ENCODE data around the gene TNFSF13B. TPM values are rescaled to one million over a fixed set of nuclear protein-coding genes. Genes with fewer than 3 reads are reported as not detected.

Gene TNFSF13B
- total RNA-seq, 4 donors from 2014 or later, result 0.31 to 2.2 (median 0.62) TPM; not detected in 1

GRCh38 chr13:108289819-108290218 is 20.3 kb downstream of the TNFSF13B start:
- H3K4me3 ChIP-seq, result no peak overlapping the region
- no peaks in the 10 kb centered on the region for H3K4me1 ChIP-seq
- no peak overlapping the region for H3K27ac ChIP-seq
- H3K27me3 ChIP-seq, result no peaks in the 10 kb centered on the region
- no peak for TF ChIP-seq POLR2A (IDR thresholded peaks at IDR 0.05)
- TF ChIP-seq, protein P1, sequence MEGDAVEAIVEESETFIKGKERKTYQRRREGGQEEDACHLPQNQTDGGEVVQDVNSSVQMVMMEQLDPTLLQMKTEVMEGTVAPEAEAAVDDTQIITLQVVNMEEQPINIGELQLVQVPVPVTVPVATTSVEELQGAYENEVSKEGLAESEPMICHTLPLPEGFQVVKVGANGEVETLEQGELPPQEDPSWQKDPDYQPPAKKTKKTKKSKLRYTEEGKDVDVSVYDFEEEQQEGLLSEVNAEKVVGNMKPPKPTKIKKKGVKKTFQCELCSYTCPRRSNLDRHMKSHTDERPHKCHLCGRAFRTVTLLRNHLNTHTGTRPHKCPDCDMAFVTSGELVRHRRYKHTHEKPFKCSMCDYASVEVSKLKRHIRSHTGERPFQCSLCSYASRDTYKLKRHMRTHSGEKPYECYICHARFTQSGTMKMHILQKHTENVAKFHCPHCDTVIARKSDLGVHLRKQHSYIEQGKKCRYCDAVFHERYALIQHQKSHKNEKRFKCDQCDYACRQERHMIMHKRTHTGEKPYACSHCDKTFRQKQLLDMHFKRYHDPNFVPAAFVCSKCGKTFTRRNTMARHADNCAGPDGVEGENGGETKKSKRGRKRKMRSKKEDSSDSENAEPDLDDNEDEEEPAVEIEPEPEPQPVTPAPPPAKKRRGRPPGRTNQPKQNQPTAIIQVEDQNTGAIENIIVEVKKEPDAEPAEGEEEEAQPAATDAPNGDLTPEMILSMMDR (IDR thresholded peaks at IDR 0.05 in 4 of 5, conservative IDR thresholded peaks at IDR 0.05 in 1 of 5), result no peak
- in situ Hi-C loops (cut with MboI; ENCODE audit: low sequenced_read_pairs in 4 of 4) (no loop called here), intact Hi-C loops (cut with DNase I; ENCODE audit: low total_unique reads) (no loop called here)
- no peaks in the 10 kb centered on the region for H3K9me3 ChIP-seq
- no peaks in the 10 kb centered on the region for H3K36me3 ChIP-seq
- no peak for DNase-seq
- no peak for ATAC-seq

DNA sequence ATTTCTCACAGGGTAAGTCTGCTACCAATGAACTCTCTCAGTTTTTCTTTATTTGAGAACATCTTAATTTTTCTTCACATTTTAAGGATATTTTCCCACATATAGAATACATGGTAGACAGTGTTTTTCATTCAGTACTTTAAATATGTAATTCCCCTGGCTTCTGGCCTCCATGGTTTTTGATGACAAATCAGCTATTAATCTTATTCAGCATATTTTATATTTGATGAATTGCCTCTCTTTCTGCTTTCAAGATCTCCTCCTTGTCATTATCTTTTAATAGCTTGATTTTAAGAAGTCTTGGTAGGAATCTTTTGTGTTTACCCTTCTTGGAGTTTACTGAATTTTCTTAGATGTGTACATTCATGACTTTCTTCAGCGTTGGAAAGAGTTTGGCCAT is 27.6 kb downstream of the TNFSF13B start:
- H3K4me3 ChIP-seq, result no peak overlapping the region
- DNase-seq, result no peak
- in situ Hi-C loops (cut with MboI; ENCODE audit: low sequenced_read_pairs in 4 of 4) (no loop called here), intact Hi-C loops (cut with DNase I; ENCODE audit: low total_unique reads) (no loop called here)
- no peaks in the 10 kb centered on the region for H3K36me3 ChIP-seq
- H3K4me1 ChIP-seq, result no peaks in the 10 kb centered on the region
- no peaks in the 10 kb centered on the region for H3K27me3 ChIP-seq
- ATAC-seq, result no peak
- TF ChIP-seq POLR2A (IDR thresholded peaks at IDR 0.05), result no peak
- TF ChIP-seq, protein P1 (IDR thresholded peaks at IDR 0.05 in 4 of 5, conservative IDR thresholded peaks at IDR 0.05 in 1 of 5), result no peak
- no peak overlapping the region for H3K27ac ChIP-seq
- no peaks in the 10 kb centered on the region for H3K9me3 ChIP-seq

- Histone ChIP-seq H3K9me3 (no peaks in the 10 kb centered on the region), H3K4me1 (no peaks in the 10 kb centered on the region), H3K27ac (no peak overlapping the region), H3K4me3 (no peak overlapping the region), H3K36me3 (no peaks in the 10 kb centered on the region), H3K27me3 (no peaks in the 10 kb centered on the region)
- in situ Hi-C loops (cut with MboI; ENCODE audit: low sequenced_read_pairs in 4 of 4), result no loop called here
- ATAC-seq (no peak), DNase-seq (no peak)
- intact Hi-C loops (cut with DNase I; ENCODE audit: low total_unique reads), result no loop called here
- TF ChIP-seq, protein P1 (IDR thresholded peaks at IDR 0.05 in 4 of 5, conservative IDR thresholded peaks at IDR 0.05 in 1 of 5), result no peak
- TF ChIP-seq POLR2A (IDR thresholded peaks at IDR 0.05), result no peak
Observed at GRCh38 chr13:108302279-108302678, 32.8 kb downstream of the TNFSF13B start.

DNA sequence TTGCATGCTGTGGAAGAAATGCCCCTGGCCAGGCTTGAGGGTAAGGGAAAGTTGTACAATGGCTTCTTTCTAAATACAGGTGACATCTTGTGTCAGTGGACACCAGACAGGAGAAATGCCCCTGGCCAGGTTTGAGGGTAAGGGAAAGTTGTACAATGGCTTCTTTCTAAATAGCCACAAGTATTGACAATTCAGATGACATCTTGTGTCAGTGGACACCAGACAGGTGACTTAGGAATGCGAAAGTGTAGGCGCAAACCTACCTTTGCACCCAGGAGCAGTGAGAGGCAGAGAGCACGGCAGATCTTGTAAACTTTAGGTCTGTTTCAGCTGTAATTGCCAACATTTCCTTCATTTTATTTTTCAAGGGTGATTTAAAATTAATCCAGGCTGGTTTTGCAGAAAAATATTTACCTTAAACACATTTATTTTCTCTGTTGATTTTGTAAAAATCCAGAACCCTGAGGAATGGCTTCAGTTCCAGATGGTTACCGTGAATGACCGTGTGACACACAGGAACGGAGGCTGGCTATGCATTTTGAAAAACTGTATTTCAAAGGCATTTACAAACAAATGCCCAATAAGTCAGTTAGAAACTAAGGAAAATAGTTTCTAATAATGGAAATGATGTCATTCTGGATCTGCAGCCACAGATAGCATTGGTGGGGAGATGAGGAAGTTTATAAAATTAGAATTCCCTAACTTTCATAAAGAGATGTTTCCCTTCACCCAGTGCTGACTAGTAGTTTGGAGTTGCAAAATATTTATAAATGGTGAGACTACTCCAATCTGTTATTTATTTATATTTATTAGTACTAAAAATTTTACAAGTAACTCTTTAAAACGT is 34.9 kb downstream of the TNFSF13B start:
- H3K4me1 ChIP-seq, result no peaks in the 10 kb centered on the region
- DNase-seq (no peak), ATAC-seq (no peak)
- no peaks in the 10 kb centered on the region for H3K36me3 ChIP-seq
- no peak overlapping the region for H3K4me3 ChIP-seq
- TF ChIP-seq, protein P1 (IDR thresholded peaks at IDR 0.05 in 4 of 5, conservative IDR thresholded peaks at IDR 0.05 in 1 of 5), result no peak
- no peak for TF ChIP-seq POLR2A (IDR thresholded peaks at IDR 0.05)
- H3K9me3 ChIP-seq, result no peaks in the 10 kb centered on the region
- no peak overlapping the region for H3K27ac ChIP-seq
- H3K27me3 ChIP-seq, result no peaks in the 10 kb centered on the region
- in situ Hi-C loops (cut with MboI; ENCODE audit: low sequenced_read_pairs in 4 of 4), result no loop called here
- intact Hi-C loops (cut with DNase I; ENCODE audit: low total_unique reads), result no loop called here

Data from gastrocnemius medialis (tissue), 4 donors.